NK-92 (cell line): ENCODE measurements around the gene ZNRF1.
A peak's percentile ranks its signal among the peaks of the same experiment; 100 is the strongest.
"Not testable (repeated sequence)": the region's sequence is repeated elsewhere in the genome, so short reads cannot be mapped to it uniquely, and the experiment has no call there.

Source experiments
- DNase-seq: peaks from one replicate; lab custom pipeline; 2025; ENCODE audit not compliant: unreplicated experiment; lab: John Stamatoyannopoulos, UW

The ZNRF1 gene

GRCh38 chr16:75074920-75075687, 76.3 kb downstream of the ZNRF1 start:
- DNase-seq: peak; percentile 27

- DNase-seq: no peak
Observed at GRCh38 chr16:75075688-75076268, 77.0 kb downstream of the ZNRF1 start.

GRCh38 chr16:75078886-75079285, 80.1 kb downstream of the ZNRF1 start:
- no peak for DNase-seq

DNA sequence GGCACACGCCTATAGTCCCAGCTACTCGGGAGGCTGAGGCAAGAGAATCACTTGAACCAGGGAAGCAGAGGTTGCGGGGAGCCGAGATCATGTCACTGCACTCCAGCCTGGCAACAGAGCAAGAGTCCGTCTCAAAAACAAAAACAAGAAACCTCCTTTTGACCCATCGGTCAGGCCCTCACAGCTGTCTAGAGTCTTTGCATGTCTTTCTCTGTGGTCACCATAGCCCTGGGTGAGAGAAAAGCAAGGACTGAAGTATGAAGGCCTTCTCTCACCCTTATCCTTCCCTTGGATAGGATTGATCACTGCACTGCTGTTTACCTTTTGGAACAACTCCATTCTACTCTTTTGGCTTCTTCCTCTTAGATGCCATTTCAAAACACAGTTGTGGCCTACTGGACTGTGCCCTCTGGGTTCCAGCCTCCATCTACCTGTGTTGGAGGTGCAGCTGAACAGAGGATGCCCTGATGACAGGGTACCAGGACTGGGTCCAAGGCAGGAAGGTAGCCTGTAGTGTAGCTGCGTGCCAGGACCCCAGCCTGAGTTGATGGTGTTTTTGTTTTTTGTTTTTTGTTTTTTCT, 80.6 kb downstream of the ZNRF1 start:
- no peak for DNase-seq

- no peak for DNase-seq
Observed at GRCh38 chr16:75080205-75081029, 81.6 kb downstream of the ZNRF1 start.

GRCh38 chr16:75081179-75081859, 82.5 kb downstream of the ZNRF1 start:
- no peak for DNase-seq

DNA sequence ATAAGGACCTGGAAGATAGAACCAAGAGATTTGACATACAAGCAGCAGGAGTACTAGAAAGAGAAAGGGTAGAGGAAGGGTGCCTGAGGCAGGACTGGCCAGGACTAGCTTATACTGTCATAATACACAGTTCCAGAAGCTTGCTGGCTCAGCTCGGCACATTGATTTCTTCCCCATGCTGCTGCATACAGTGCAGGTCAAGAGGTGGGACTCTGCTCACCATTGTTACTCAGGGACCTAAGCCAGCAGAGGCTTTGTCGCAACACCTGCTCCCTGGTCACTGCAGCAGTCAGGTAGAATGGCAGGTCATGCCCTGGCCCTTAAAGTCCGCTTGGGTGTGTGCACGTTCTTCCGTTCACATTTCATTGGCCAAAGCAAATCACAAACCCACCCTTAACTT, 85.0 kb downstream of the ZNRF1 start:
- no peak for DNase-seq

GRCh38 chr16:75085556-75085955, 86.7 kb downstream of the ZNRF1 start:
- DNase-seq: no peak

- DNase-seq: no peak
Observed at GRCh38 chr16:75086281-75086680, 87.5 kb downstream of the ZNRF1 start.

GRCh38 chr16:75086688-75087374, 88.0 kb downstream of the ZNRF1 start:
- no peak for DNase-seq

- no peak for DNase-seq
Observed at GRCh38 chr16:75087375-75087979, 88.7 kb downstream of the ZNRF1 start.

DNA sequence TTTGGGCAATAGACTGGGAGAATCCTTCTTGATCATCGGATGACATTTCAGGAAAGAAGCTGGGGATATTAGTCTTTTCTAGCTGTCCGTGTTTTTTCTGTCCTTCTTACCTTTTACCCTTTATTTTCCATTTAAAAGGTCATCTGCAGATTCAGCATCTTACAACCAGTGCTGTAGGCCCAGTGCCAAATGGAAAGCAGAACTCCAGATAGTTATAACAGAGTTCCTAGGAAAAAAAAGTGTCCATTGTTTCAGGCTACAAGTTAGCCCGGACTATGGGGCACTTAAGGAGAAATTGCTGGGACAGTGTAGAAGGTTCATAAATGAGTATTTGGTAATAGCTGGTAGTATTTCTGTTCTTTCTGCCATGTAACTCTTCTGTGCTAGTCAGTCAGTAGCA, 89.4 kb downstream of the ZNRF1 start:
- DNase-seq: no peak

DNA sequence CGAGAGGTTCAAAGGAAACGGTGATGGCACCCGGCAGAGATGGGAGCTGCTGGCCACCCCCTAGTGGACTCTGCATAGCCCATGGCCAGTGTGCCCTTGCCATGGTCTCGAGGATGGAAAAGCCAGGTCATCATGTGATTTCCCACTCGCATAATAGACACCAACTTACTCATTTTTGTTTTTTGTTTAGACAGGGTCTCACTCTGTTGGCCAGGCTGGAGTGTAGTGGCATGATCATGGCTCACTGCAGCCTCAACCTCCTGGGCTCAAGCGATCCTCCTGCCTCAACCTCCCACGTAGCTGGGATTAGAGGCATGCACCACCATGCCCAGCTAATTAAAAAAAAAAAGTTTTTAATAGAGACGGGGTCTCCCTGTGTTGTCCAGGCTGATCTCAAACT, 90.1 kb downstream of the ZNRF1 start:
- no peak for DNase-seq

DNA sequence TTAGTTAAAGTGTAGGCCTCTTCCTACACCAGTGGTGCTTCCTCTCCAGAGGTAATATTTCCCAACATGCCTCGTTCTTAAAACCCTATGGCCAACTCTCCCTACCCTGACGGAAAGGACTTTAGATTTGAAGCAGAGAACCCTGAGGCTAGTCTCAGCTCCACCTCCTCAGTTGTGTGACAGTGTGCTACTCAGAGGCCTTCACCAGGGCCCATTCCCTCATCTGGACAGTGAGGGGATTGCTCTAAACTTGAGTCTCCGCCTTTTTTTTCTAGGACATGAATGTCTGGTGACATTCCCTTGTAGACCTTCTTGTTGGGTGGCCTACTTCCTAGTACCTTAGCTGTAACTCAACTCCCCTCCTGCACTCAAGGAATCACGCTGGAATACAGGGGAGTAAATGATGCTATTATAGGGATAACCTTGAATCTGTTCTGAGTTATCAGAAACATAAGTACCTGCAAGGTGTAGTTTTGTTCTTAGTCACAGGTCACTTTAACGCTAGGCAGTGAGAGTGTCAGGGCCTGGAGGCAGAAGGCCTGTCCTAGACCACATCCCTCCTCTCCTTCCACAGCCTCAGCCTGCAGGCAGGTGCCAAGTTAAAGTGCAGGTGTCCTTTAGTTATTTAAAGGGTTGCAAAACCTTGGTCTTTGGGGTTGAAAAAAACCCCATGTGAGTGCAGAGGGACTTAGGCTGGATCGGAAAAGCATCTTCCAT, 90.8 kb downstream of the ZNRF1 start:
- DNase-seq: no peak

- DNase-seq: not testable (repeated sequence)
Observed at GRCh38 chr16:75090899-75091298, 92.1 kb downstream of the ZNRF1 start.

GRCh38 chr16:75091619-75092018, 92.8 kb downstream of the ZNRF1 start:
- not testable (repeated sequence) for DNase-seq

DNA sequence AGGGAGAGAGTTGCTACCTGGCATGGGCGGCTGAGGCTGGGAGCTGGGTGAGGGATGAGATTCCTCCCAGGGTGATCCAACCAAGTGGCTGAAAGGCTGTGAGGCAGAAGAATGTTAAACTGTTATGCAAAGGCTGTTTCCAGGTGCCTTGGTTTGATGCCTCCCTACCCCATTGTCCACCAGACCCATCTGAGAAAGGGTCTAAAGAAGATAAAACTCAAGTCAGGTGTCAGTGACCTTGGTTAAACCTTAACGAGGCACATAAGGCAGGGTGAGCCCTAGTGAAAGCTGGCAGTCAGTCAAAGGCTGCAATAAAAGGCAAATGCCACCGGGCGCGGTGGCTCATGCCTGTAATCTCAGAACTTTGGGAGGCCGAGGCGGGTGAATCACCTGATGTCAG, 94.0 kb downstream of the ZNRF1 start:
- no peak for DNase-seq

DNA sequence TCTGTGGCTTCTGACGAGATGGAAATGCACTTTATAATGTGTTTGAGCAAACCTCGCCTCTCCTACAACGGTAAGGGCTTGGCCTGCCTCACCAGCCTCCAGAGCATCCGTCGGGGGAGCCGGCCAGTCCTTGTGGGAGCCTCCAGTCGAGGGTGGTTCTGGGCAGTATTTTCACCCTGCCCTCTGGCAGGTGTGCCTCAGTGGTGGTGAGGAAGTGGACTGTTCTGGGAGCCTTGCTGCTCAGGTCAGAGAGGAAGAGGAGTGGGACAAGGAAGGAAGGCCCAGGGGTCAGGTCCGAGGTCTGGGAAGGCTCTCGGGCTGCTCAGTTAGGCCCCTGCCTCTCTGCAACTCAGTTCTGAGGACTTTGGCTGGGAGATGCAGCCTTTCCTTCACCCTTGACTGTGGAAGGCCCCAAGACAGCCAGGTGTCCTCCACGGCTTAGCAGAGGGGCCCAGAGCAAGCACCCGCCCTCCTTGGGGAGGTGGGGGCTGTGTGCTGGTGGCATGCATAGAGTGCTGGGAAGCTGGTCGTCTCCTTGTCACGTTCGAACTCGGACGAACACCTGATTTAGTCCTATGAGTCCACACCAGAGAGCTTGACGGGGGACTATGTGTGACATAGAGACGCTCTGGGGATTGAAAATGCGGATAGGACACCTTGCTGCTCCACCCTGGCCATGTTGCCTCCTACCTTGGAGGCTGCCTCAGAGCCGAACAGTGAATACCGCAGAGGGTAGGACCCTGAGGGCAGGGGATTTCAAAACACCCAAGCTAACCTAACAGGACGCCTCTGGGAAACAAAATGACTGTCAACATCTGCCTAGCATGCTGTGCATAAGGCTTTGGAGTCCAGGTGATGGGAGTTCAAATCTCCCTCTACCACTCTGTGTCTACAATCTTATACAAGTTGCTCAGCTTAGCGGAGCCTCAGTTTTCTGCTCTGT, 95.0 kb downstream of the ZNRF1 start:
- no peak for DNase-seq
